Stimulated activated CD8-positive, alpha-beta memory T cell treated with anti-CD3 and anti-CD28 coated beads, Interleukin-15, amount 100 ng/mL, for 48 hours (primary cell): ENCODE data around the gene PCDH9.
"Not testable (repeated sequence)": the region's sequence is repeated elsewhere in the genome, so short reads cannot be mapped to it uniquely, and the experiment has no call there.

Experiments used
- DNase-seq, 2 donors: peaks; one replicate each; pipeline ENCODE4 v3.0.0-alpha.2; 2020; ENCODE audit warnings: low read depth in 2 of 2

Gene PCDH9

DNA sequence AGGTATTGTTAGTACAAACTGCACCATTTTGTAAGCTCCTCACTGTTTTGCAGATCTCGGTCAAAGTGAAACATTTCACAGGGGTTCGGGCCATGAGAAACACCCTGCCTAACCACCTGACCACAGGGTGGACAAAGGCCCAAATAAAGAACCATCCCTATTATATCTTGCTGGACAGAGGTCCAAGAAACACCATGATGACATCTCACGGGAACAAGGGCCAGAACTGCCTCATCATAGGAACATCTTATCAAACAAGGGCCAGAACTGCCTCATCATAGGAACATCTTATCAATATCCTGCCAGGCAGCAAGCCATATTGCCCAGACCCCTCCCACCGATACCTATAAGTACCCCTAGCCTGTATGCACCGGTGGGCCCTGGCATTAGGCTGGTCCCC lies 99.7 kb downstream of the PCDH9 start:
- no peak for DNase-seq

- DNase-seq = no peak
Observed at GRCh38 chr13:67128136-67128535, 102.0 kb downstream of the PCDH9 start.

DNA sequence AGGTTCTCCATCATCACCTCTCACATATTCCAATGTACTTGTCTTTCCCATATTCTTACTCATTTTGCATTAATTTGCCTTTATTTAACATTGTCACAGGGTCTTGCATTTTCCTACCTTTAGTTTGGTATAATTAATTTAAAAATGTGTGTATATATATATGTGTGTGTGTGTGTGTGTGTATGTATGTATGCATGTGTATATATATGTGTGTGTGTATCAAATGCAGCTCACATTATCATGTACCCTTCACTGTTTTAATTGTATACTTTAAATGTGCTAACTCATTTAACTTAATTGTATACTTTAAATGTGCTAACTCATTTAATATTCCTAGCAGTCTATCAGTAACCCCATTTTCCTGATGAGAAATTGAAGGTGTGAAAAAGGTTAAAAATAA lies 104.5 kb downstream of the PCDH9 start:
- DNase-seq = no peak

DNA sequence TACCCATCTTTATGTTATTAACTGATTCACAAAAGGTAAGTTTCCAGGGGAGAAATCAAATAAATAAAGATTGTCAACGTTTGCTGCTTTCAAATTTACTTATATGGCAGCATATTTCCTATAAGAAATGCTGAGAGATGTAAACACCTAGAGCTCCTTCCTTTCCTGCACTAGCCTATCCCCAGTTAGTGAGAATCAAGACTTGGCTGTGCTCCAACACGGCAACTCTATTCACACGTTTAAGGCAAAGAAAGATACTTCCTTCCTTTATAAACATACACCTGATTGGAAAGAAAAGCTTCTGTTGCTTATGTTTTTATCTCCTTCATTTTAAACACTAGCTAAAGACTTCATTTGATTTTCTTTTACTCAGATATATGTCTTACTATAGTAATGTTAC lies 107.0 kb downstream of the PCDH9 start:
- DNase-seq = no peak

DNA sequence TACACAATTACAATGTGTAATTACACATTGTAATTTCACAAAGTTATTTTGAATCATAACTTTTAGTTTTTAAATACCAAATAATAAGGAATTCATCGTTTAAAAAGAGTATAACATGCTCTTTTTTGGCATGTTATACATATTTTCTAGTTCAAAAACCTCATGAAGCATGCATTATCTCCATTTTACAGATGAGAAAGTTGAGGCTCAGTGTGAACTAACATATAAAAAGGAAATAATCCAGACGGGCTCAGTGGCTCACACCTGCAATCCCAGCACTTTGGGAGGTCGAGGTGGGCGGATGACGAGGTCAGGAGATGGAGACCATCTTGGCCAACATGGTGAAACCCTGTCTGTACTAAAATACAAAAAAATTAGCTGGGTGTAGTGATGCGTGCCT lies 107.9 kb downstream of the PCDH9 start:
- DNase-seq = no peak

- no peak for DNase-seq
Observed at GRCh38 chr13:67120872-67121531, 109.1 kb downstream of the PCDH9 start.

GRCh38 chr13:67119481-67119894 lies 110.6 kb downstream of the PCDH9 start:
- DNase-seq = no peak

DNA sequence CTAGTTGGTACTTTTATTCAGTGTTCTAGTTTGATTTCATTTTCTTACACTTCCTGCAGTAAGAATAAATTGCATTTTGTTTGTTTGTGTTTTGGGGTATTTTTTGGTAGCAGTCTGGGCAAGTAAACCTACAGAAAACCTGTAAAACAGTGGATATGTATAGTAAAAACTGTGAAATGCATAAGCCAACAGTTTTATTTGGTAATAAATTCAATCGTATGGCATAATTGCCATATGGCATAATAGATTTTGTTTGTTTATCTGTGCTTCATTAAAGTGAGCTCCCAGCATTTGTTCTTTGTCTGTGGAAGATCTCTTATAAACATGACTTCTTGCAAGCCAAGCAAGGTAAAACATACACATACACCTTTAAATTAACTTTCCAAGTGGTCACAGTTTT lies 111.9 kb downstream of the PCDH9 start:
- DNase-seq = no peak

DNA sequence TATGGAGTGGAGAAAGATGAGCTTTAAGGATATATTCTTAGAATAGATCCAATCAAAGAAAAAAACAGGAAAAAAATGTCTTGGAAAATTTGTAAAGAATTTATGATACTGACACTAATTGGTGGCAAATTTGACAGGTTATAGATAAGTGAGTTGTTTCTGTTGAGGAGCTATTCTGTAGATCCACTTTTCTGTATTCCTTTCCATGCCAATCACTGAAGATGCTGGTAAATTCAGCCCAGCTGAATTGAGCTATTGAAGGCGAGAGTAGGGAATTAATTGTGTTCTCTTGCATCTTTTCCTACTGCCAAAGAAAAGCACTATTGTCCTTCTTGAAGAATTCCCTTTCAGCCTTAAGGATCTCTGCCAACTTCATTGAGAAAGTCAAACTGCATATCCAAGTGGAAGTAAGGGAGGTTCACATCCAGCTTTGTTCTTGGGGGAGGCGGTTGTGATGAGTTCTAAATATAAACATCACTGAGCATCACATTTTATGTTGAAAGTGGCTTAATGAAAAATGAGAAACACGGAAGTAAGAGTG lies 113.1 kb downstream of the PCDH9 start:
- DNase-seq = no peak

- no peak for DNase-seq
Observed at GRCh38 chr13:67107979-67108378, 122.2 kb downstream of the PCDH9 start.

- no peak for DNase-seq
Observed at GRCh38 chr13:67106502-67107057, 123.6 kb downstream of the PCDH9 start.

DNA sequence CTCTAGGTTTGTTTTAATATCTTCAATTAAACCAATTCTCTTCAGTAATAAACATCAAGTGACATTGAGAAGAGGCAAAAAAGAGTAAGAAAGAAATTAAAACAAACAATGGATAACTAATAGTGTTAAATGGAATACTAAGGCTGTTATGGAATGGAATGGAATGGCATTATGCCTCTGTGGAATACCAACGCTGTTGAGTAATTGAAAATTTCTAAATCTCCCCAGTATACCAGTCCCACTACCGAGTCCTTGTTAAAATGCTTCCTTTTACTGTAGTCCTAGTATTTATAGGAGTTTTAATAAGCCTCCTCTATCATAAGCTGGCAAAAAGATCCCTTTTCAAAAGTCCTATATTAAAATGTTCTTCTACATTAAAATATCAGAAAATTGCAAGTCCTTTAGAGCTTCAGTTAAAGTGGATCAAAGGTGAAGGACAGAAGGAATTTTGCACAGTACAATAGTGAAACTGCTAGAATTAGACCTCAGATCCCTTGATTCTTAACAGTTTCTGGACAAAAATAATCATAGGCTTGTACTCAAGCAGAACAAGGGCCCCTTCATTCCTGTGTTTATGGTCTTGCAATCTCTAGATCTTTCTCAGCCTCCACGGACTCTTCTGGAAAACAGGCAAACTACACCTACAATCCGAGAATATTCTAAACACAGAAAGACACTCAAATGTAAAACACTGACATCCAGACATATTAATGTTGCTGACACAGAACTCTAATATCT lies 128.2 kb downstream of the PCDH9 start:
- DNase-seq = no peak

- no peak for DNase-seq
Observed at GRCh38 chr13:67100730-67101129, 129.4 kb downstream of the PCDH9 start.

GRCh38 chr13:67099494-67099893 lies 130.6 kb downstream of the PCDH9 start:
- no peak for DNase-seq

GRCh38 chr13:67097892-67098452 lies 132.2 kb downstream of the PCDH9 start:
- DNase-seq = no peak

DNA sequence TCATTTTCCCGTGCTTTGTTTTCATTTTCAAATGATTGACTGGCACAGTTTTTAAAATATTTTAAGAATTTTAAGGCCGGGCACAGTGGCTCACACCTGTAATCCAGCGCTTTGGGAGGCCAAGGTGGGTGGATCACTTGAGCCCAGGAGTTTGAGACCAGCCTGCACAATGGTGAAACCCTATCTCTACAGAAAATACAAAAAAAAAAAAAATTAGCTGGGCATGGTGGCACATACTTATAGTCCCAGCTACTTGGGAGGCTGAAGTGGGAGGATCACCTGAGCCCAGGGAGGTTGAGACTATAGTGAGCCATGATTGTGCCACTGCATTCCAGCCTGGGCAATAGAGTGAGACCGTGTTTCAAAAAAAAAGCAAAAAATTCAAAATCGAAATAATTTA lies 133.2 kb downstream of the PCDH9 start:
- DNase-seq = not testable (repeated sequence)

- DNase-seq = no peak
Observed at GRCh38 chr13:67096418-67096817, 133.7 kb downstream of the PCDH9 start.

DNA sequence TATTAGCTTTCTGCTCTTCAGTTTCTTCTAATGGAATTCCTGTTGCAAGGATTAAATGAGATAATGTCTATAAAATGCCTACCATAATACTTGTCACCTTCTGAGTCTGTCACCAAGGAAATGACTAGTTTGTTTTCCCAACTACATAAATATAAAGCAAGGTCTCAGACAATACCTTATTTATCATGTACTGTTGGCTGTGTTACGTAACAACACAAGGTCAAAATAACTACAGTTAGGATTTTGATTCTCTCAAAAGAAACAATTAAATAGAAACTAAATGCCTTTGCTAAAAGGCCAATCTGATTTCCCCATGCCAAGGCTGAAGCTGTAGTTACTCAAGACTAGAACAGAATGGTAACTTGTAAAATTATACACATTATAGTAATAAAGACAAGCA lies 134.5 kb downstream of the PCDH9 start:
- DNase-seq = no peak

GRCh38 chr13:67094952-67095351 lies 135.2 kb downstream of the PCDH9 start:
- no peak for DNase-seq

DNA sequence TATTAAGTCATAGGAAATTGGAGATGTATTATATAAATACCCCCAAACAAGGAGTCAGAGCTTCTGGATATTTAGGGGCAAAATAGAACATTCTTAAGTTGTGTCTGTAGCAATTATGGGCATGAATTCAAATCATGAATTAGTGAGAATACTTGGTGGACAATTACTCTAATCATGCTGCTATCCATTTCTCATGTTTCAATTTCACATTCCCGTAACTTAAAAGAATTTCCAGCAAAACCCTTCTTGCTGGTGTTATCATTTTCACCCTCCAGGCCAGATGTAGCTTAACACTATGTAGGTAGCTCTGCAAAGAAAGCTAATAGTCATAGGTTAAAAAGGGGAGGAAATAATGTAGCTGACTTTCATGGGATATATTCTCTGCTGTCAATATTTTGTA lies 136.1 kb downstream of the PCDH9 start:
- no peak for DNase-seq

DNA sequence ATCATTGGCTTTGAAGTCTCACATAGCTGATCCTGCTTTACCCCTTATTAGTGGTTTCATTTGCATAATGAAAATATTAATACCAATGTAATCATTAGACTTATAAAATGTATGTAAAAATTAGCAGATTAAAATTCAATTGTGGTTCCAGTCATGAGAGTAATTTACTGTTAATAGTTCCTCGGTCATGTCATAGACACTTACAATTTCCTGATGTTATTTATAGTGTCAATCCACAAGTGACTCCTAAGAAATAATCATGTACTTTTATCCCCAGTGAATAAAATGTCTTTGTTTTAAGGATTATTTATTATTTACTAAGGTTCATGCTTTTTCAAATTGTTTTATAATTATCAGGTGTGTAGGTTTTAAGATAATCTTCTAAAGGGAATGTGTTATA lies 138.5 kb downstream of the PCDH9 start:
- DNase-seq = no peak

DNA sequence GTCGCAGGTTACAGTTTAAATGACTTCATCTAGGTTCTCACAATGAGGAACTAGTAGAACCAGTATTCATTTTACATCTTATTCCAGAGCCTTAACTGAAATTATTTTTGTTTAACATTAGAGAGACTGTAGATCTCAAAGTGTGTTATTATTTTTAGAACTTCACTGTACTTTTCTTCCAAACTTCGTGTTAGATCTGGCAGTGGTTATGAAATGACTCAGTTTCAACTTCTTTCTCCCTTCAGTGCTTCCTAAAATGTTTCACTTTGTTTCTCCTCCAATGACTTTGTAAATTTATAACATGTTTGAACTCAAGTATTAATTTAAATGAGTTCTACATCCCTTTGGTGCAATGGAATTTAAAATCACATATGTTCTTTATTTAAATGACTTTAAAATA lies 139.3 kb downstream of the PCDH9 start:
- DNase-seq = no peak

DNA sequence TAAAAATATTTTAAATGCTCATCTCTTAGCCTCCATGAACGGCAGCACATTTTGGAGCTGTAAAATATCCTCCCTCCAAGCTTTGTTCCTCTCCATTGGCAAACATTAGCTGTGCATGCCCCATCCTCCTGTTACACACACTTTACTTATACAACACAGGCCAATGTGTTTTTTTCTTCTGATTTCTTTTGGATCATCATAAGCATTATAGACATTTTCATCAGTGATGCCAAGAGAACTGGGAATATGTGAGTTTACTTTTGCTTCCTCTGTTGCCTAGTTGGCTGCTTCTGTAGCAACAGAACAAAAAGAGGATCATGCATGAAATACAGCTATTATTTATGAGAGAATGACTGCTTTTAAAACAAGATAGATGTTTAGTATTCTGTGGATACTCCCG lies 142.6 kb downstream of the PCDH9 start:
- no peak for DNase-seq
